Medulla oblongata (tissue), 1 donor: Measurements from ENCODE around the gene C9orf72.
"Not testable (repeated sequence)": the region's sequence is repeated elsewhere in the genome, so short reads cannot be mapped to it uniquely, and the experiment has no call there.

Experiments used
- DNase-seq: peaks from one replicate; pipeline ENCODE4 v3.0.0-alpha.2; 2015; ENCODE audit errors: extremely low spot score

C9orf72 gene

DNA sequence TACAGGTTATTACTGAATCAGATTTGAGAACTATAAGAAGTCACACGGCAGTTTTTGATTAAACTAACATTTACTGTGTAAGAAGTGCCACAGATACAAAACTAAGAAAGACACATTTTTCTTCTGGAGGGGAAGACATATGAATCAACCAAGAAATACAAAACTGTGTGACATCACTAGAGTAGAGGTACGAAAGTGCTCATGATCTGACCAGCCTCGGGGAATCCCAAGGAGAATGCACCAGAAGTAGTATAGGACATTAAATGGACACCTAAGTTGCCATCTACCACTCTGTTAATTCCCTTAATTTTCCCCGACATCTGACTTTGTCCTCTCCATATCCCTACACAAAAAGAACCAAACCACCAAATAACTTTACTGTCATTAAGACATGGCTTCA lies 54.5 kb downstream of the C9orf72 start:
- DNase-seq, result no peak

DNA sequence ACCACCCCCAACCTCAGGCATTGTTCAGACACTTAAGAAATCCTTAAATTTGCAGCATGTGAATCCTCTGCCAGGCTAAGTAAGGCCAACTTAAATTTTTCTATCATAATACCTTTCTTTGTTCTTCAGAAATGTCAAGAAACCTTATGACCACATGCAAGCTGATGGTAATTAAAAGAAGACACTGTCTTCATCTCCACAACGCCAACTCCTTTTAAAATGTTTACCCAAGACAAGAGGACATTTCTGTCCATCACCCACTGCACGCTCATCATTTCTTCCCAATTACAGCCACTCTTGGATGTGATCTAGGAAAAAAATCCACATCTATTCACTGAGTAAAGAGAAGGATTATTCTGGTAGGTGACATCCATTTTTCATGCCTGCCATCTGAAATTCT lies 55.3 kb downstream of the C9orf72 start:
- no peak for DNase-seq

DNA sequence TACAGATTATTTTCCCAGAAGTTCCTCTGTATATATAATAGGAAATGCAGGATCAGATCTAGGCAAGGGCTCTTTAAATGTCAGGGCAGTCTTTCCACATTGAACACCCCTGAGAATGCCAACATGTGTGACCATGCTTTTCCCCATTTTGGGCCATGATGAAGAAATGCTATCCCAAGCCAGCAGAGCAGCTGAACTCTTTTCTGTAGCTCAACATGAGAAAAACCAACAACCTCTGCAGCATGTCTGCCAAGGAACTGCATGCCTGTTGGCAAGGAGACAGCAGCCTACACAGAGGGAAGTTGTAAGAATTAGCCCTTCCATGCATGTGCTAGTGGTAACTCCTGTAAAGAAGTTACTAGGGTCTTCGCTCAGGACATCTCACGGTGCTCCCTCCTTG lies 58.7 kb downstream of the C9orf72 start:
- no peak for DNase-seq

DNA sequence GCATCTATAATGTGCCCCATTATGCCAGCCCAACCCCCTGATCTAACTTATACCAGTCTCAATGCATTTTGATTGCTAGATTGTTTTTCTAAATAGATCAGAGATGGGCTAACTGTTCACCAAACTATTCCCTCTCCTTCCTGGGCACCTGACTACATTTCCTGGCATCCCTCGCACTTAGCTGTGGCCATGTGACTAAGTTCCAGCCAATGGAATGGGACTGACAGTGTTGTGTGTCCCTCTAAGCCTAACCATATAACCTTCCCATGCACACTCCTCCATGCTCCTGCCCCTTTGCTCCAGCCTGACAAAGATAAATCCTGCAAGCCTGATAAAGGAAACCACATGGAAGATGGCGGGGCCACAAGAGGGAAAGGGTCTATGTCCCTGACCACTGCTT lies 61.5 kb downstream of the C9orf72 start:
- no peak for DNase-seq

DNA sequence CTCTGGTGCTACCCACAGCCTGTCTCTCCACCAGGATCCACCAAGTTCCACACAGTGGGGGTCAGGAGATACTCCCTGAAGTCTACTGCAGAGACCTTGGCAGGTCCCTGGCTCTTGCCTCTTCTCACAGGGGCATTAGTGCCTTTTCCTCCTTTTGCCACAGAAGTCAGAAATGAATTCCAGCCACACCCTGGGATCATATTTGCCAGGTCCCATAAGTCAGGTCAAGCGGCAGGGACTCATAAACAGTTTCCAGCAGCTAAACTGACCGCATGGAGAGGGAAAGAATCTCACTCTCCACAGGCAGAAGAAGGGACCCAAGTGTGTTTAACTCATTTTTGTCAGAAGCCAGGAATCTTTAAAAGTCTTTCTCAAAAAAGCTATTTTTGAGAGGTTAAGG lies 62.5 kb downstream of the C9orf72 start:
- no peak for DNase-seq

DNA sequence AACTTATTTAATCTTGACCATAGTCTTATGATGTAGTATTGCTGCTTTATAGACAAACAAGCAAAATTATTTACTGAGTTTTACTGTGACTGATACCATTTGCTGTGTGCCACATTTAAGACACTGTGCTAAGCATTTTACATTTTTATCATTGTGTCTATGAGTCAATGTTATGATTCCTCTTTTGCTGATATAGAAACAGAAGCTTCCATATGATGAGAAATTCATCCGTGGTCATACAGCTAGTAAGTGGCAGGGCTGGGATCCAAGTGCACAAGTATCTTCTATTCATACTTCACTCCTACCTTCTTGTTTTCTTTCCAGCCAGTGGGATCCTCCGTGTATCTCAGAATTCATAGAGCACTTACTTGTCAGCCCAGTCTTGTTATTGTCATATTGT lies 66.3 kb downstream of the C9orf72 start:
- no peak for DNase-seq

DNA sequence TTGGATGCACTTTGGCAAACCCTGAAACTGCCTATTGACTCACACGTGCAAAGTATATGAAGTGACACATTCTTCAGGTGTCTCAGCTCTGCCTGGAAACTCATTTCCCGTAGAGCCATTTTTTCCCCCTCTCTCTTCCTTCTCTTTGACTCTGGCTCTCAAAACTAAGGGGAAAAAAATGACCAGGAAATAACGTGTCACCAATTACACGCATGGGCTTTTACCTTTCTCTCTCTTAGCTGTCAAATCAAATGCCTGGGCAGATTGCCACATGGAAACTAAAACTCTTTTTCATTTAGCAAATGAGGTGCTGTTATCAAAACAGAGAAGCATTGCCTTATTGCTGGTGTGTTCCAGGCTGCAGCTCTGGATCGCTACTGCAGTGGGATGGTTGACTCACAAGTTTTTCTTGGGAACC lies 67.5 kb downstream of the C9orf72 start:
- no peak for DNase-seq

DNA sequence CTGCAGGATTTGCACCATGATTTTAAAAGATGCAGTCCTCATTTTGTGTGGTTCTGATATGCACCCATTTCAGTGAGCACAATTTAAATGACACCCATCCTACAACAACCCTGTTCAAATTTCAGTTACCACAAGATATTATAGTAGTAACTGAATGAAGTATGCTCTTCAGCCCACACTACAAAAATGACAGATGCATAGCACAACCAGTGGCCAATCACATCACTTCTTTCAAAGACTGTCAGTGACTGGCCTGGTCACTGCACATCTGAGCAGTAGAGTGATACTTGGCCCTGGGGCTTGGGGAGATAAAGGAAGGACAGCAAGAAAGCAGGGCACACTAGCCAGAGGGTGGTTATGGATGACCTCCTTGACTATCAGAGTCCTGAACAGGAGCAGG lies 69.0 kb downstream of the C9orf72 start:
- no peak for DNase-seq

DNA sequence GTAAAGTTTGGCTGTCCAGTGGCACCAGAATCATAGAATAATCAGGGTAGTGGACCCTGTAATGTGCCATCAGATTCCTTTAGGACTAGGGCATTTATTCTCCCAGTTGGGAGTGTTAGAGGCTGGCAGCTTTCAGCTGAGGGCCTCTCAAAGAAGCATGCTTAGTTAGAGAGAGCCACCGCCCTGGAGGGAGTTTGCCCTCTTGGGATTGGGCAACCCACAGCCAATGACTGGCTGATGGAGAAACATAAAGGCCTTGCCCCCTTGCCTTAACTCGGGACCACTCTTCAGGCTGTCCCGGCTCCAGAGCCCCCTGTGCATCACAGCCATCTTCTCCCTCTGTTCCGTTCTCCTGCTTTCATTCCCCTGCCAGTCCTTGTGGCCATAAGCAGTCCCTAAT lies 69.7 kb downstream of the C9orf72 start:
- DNase-seq, result no peak

DNA sequence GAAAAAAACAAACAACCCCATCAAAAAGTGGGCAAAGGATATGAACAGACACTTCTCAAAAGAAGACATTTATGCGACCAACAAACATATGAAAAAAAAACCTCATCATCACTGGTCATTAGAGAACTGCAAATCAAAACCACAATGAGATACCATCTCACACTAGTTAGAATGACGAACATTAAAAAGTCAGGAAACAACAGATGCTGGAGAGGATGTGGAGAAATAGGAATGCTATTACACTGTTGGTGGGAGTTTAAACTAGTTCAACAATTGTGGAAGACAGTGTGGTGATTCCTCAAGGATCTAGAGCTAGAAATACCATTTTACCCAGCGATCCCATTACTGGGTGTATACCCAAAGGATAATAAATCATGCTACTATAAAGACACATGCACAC lies 72.4 kb downstream of the C9orf72 start:
- not testable (repeated sequence) for DNase-seq

DNA sequence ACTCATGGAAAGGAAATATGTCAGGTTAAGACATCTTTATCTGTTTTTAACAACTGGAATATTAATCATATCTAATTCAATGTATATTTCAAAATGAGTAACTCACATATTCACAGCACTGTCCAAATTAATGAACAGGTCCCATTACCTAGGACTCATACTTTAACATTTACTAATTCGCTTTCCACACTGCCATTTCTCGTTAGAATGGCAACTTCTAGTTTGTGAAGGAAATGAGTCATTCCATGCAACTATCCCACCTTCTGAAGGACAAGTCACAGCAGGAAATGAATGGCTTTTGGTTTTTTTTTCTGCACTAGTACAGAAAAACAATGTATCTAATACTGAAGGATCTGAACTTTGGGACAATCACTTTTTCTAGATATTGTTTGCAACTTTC lies 73.8 kb downstream of the C9orf72 start:
- DNase-seq, result no peak

DNA sequence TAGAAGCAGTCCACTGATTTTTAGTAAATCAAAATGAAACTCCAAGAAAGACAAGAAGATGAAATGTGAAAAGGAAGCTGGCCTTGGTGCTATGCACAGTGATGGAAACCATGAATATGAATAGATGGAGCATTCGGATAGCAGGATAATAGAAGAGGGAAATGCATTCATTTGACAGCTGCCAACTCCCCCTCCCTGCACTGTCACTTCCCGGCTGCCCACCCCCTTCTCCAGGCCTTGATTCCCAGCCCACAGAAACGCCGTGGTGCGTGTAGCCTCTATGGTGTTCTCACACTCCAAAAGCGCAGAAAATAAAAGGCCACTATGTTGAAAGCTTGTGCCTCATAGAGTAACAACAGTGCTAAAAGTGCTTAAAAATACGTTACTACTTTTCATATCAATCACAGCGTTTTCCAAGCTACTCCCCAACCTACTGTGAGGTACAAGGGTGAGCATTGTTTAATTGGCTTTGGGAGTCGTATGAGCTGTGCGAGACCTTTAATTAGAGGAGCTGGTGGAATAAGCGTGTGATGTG lies 75.3 kb downstream of the C9orf72 start:
- peak; percentile 72 for DNase-seq
